T-helper 2 cell treated with Interferon-gamma antibody and Interleukin-4, amounts not matched to agents 100 ng/mL and 5 ng/mL, for 36 hours (primary cell): ENCODE measurements around the gene PUDP. TPM values are rescaled to one million over a fixed set of nuclear protein-coding genes. Genes with fewer than 3 reads are reported as not detected.
"Not testable (repeated sequence)": the region's sequence is repeated elsewhere in the genome, so short reads cannot be mapped to it uniquely, and the experiment has no call there.

Experiments
- intact Hi-C: fragments of 100-400 bp; cut with micrococcal nuclease; formaldehyde crosslinking; loops from one replicate; pipeline ENCODE4 v1.15.1; 2023
- total RNA-seq: library from RNA; stranded (reverse); gene quantifications from 2 replicates; pipeline ENCODE4 v1.2.3, GENCODE V29; 2022

Gene PUDP
- total RNA-seq, 1 donor from 2014 or later: 20.2 TPM

DNA sequence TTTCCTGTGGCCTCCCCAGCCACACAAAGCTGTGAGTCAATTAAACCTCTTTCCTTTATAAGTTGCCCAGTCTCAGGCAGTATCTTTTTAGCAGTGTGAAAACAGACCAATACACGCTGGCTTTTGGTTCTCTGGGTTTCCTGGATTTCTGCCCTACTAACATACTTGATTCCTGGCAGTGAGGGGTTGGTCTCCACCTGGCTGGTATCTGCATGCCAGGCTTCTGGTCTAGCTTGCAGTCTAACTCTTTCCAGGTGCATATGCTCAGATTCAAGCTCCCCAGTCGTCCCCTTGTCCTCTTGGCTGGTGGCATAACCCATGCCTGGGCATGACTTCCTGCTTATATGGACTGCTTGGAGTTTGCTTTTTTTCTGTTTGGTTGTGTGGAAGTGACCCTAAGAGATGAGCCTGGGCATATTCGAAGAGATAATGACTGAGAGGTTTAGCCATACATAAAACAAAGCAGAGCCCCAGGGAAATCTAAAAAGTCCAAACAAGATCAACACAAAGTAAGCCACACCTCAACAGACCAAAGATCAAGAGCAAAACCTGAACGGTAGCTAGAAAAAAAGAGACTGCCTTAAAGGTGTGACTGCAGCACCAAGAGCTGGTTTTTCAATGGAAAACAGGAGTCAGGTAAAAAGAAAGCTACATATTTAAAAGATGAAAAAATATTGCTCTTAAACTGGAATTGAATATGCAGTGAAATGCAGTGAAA lies 102.6 kb downstream of the PUDP start:
- intact Hi-C loops: no loop called here

- intact Hi-C loops: not testable (repeated sequence)
These were observed 104.0 kb downstream of the PUDP start for GRCh38 chrX:7043796-7044433.

- intact Hi-C loops: no loop called here
These were observed 119.7 kb downstream of the PUDP start for GRCh38 chrX:7028246-7028645.

GRCh38 chrX:7027071-7027470 lies 120.9 kb downstream of the PUDP start:
- intact Hi-C loops: no loop called here

- intact Hi-C loops: not testable (repeated sequence)
These were observed 121.6 kb downstream of the PUDP start for GRCh38 chrX:7026365-7026764.

DNA sequence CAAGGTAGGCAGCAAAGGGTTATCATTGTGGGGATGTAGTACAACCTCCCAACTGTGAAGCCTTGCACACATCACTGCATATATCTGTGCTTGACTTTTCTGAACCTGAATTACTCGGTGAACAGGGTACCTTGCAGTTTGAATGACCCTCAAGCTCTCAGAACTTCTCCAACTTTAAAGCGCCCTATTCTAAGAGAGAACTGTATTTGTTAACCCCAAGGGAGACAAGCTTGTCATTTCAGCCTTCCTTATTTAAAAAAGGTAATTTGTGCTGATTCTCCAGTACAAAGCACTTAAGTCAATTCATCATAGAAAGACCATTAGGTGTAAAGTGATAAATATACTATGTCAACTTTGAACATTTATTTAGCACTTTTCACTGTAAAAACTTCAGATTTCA lies 122.5 kb downstream of the PUDP start:
- intact Hi-C loops: no loop called here

DNA sequence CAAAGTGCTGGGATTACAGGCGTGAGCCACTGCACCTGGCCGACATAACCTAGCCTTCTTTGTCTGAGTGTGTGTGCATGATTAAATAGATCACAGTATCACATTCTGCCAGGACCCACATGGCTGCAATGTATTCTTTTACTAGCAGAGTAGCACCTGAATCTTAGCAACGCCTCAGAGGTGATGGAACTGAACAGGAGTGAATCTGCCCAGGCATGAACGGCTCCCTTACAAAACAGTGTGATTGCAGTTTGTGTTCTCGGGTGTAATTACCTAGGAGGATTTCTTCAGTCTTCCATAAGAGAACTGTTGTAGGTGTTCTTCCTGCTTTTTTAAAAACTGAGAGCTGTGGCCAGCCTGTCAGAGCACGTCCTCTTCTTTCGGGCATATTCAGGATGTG lies 123.1 kb downstream of the PUDP start:
- intact Hi-C loops: no loop called here

DNA sequence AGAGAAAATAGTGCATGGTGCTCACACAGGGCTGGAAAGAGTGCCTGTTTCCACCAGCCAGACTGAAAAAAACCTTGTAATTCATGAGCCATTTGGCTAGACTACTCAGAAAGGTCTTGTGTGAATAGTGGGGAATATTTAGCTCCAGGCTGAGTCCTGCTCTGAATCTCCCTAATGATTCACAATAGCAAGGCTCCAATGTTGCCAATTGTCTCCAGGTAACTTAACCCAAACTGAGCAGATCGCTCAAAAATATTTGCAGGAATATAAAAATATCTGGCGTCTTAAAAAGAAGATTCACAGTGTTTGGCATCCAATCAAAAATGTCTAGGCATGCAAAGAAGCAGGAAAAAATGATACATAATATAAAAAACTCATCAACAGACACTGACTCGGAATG lies 125.0 kb downstream of the PUDP start:
- intact Hi-C loops: not testable (repeated sequence)

DNA sequence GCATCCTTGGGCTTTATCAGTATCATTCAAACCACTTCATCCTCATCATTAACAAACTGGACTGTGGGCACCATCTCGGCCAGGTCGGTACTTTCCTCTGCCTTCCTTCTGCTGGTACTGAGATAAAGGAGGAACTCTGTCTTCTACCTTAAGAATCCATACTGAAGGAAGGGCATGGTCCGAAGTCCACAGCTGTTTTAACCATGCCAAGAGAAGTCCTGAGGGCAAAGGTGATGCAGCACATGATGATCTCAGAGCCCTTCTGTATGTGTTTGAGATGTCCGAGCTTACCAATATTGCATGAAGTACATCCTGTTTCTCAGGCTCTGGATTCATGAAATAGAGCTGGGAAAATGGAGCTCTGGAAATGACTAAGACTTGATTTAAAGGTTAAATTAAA lies 126.0 kb downstream of the PUDP start:
- intact Hi-C loops: no loop called here

- intact Hi-C loops: no loop called here
These were observed 128.4 kb downstream of the PUDP start for GRCh38 chrX:7019555-7019954.

GRCh38 chrX:7012262-7012834 lies 135.6 kb downstream of the PUDP start:
- intact Hi-C loops: not testable (repeated sequence)

- intact Hi-C loops: not testable (repeated sequence)
These were observed 137.1 kb downstream of the PUDP start for GRCh38 chrX:7010897-7011296.

GRCh38 chrX:7007328-7007727 lies 140.6 kb downstream of the PUDP start:
- intact Hi-C loops: not testable (repeated sequence)

Other genes starting within 250 kb of the PUDP start
- 1.7 and 2.0 TPM in 2 replicates for gene STS, start 441 bp downstream of the PUDP start, total RNA-seq